Skeletal muscle tissue (tissue), 4 donors: ENCODE data around the gene NSL1. TPM values are rescaled to one million over a fixed set of nuclear protein-coding genes. Genes with fewer than 3 reads are reported as not detected.

Experiments
- H3K27ac ChIP-seq: one replicate; pipeline ENCODE4 v1.7.0; 2013; ENCODE audit warnings: mild to moderate bottlenecking, low read depth, low read length, inconsistent platforms
- H3K27me3 ChIP-seq, 3 donors: one replicate each; pipeline ENCODE4 v1.7.0; 2013; ENCODE audit warnings: low read length in 3 of 3; ENCODE audit not compliant: control insufficient read depth in 3 of 3, insufficient read depth in 3 of 3
- H3K36me3 ChIP-seq, 3 donors: one replicate each; pipeline ENCODE4 v1.7.0; 2013; ENCODE audit warnings: low read length in 3 of 3; ENCODE audit not compliant: control insufficient read depth in 3 of 3, insufficient read depth in 3 of 3
- H3K4me1 ChIP-seq, 3 donors: one replicate each; pipeline ENCODE4 v1.7.0; 2013; ENCODE audit warnings: low read length in 3 of 3, mild to moderate bottlenecking in 3 of 3; ENCODE audit not compliant: control insufficient read depth in 3 of 3, insufficient read depth in 3 of 3
- H3K4me3 ChIP-seq, 3 donors: one replicate each; pipeline ENCODE4 v1.7.0; 2013; ENCODE audit warnings: low read length in 3 of 3
- H3K9ac ChIP-seq, 3 donors: one replicate each; pipeline ENCODE4 v1.7.0; 2013; ENCODE audit warnings: low read length in 3 of 3, mild to moderate bottlenecking in 3 of 3, moderate library complexity in 2 of 3, low read depth in 1 of 3
- H3K9me3 ChIP-seq, 3 donors: one replicate each; pipeline ENCODE4 v1.7.0; 2013; ENCODE audit warnings: low read length in 3 of 3; ENCODE audit not compliant: control insufficient read depth in 3 of 3
- total RNA-seq: library from RNA; depleted of rRNA; stranded (reverse); fragments of >200 nt; gene quantifications from one replicate; pipeline ENCODE4 v1.2.3, GENCODE V29; 2014
- donor health status: Osteomylitis.

Gene NSL1
- total RNA-seq, 1 donor from 2014 or later: 27.7 TPM

- Histone ChIP-seq H3K9ac (no peak overlapping the region), H3K4me3 (no peak overlapping the region), H3K36me3 (no peaks in the 10 kb centered on the region), H3K27ac (no peak overlapping the region), H3K9me3 (no peaks in the 10 kb centered on the region), H3K27me3 (peaks cover 0 to 3% (median 0%) of the 10 kb centered on the region in 3 donors), H3K4me1 (no peaks in the 10 kb centered on the region)
Measured at GRCh38 chr1:212678456-212679410, 112.8 kb downstream of the NSL1 start.

GRCh38 chr1:212677573-212677972, 114.0 kb downstream of the NSL1 start:
- no peaks in the 10 kb centered on the region for H3K9me3 ChIP-seq
- no peaks in the 10 kb centered on the region for H3K36me3 ChIP-seq
- H3K27ac ChIP-seq: no peak overlapping the region
- H3K4me3 ChIP-seq: no peak overlapping the region
- H3K27me3 ChIP-seq: no peaks in the 10 kb centered on the region
- H3K9ac ChIP-seq: no peak overlapping the region
- no peaks in the 10 kb centered on the region for H3K4me1 ChIP-seq

DNA sequence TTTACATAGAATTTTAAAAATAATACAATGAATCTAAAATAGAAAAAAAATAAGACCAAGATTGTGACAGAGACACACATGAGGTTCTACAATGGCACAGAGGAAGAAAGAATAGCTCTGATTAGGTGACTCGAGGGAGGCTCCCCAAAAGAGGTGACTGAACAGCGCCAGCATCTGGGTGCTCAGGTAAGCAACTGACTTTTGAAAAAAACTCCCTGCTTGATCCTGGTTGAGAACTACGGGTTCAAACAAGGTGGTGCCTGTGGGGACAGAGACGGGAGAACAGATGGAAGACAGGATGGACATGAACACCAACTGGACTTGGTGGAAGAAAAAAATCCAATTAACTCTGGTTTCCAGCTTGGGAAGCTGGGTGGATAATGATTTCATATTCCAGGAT, 114.4 kb downstream of the NSL1 start:
- Histone ChIP-seq H3K4me1 (no peaks in the 10 kb centered on the region), H3K4me3 (no peak overlapping the region), H3K27ac (no peak overlapping the region), H3K36me3 (no peaks in the 10 kb centered on the region), H3K9ac (no peak overlapping the region), H3K9me3 (no peaks in the 10 kb centered on the region), H3K27me3 (no peaks in the 10 kb centered on the region)

Other genes with a start within 250 kb of the NSL1 start
- 4.7 TPM for gene ATF3, start 183.0 kb downstream of the NSL1 start, total RNA-seq
- gene BATF3, start 91.9 kb downstream of the NSL1 start, total RNA-seq: 0.52 TPM
- gene TATDN3, start 117 bp upstream of the NSL1 start, total RNA-seq: 9.9 TPM
- gene SPATA45, start 55.9 kb upstream of the NSL1 start, total RNA-seq: 1.6 TPM
- 10.4 TPM for gene FLVCR1, start 66.5 kb upstream of the NSL1 start, total RNA-seq
- gene VASH2, start 158.8 kb upstream of the NSL1 start, total RNA-seq: 11.5 TPM
- 45.4 TPM for gene ANGEL2, start 224.1 kb upstream of the NSL1 start, total RNA-seq